Measurements from ENCODE around the gene TRIM31.

GRCh38 chr6:30158475-30159040 lies 45.7 kb upstream of the TRIM31 start:
- no peak for TF ChIP-seq NFE2L1 (CRISPR knock-in tag; IDR thresholded peaks at IDR 0.05)
- TF ChIP-seq CTCF (IDR thresholded peaks at IDR 0.05): no peak
- TF ChIP-seq, protein P1, sequence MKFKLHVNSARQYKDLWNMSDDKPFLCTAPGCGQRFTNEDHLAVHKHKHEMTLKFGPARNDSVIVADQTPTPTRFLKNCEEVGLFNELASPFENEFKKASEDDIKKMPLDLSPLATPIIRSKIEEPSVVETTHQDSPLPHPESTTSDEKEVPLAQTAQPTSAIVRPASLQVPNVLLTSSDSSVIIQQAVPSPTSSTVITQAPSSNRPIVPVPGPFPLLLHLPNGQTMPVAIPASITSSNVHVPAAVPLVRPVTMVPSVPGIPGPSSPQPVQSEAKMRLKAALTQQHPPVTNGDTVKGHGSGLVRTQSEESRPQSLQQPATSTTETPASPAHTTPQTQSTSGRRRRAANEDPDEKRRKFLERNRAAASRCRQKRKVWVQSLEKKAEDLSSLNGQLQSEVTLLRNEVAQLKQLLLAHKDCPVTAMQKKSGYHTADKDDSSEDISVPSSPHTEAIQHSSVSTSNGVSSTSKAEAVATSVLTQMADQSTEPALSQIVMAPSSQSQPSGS (CRISPR knock-in tag; IDR thresholded peaks at IDR 0.05; ENCODE audit: borderline replicate concordance, low read depth): no peak
- no peak for TF ChIP-seq MAX (CRISPR knock-in tag; IDR thresholded peaks at IDR 0.05)
- no peak for TF ChIP-seq TEAD4 (CRISPR knock-in tag; IDR thresholded peaks at IDR 0.05)
